Keratinocyte (primary cell): ENCODE measurements around the gene ALG13.

ENCODE experiments used
- CTCF ChIP-seq, 3 experiments: IDR thresholded peaks in 1 of 3; conservative IDR thresholded peaks in 1 of 3; optimal IDR thresholded peaks in 1 of 3; 2 replicates in 2 of 3; 3 replicates in 1 of 3; pipeline versions ENCODE3 to v1.5.1; 2011; ENCODE audit warnings: low read length in 3 of 3, mild to moderate bottlenecking in 3 of 3, moderate library complexity in 2 of 3, control low read depth in 1 of 3, inconsistent platforms in 1 of 3; ENCODE audit not compliant: insufficient read depth in 2 of 3; ENCODE audit errors: extremely low read depth in 1 of 3
- EZH2 ChIP-seq: IDR thresholded peaks from one replicate; pipeline ENCODE4 v1.6.1; 2012; ENCODE audit warnings: inconsistent platforms, mild to moderate bottlenecking, low read length, moderate library complexity

- peak; percentile 60 to 76 (median 69) for TF ChIP-seq CTCF (optimal IDR thresholded peaks at IDR 0.05 in 1 of 3, IDR thresholded peaks at IDR 0.05 in 1 of 3, conservative IDR thresholded peaks at IDR 0.05 in 1 of 3; ENCODE audit: extremely low read depth in 1 of 3, insufficient read depth in 2 of 3, low read length in 3 of 3)
- TF ChIP-seq EZH2: no peak
These were observed at the start of gene ALG13 for GRCh38 chrX:111680988-111681779.
